HepG2 (cell line): ENCODE results near the gene PNKD. TPM values are rescaled to one million over a fixed set of nuclear protein-coding genes. Genes with fewer than 3 reads are reported as not detected.

Experiments used
- ATAC-seq: fragments of 200-7000 bp; cut with Tn5 transposase; 3 replicates; pipeline ENCODE4 v1.9.1; 2020; ENCODE audit warnings: mild to moderate bottlenecking, moderate library complexity
- BruUV-seq: library from RNA; stranded (reverse); fragments of 400-500 nt; replicated peaks from 2 replicates; lab custom pipeline; 2021; lab: Mats Ljungman, UMichigan
- CTCF ChIA-PET: fragments of 300-600 bp; formaldehyde crosslinking; extraction: SDS; loops from one replicate; lab custom pipeline; 2021; ENCODE audit warnings: low total read pairs, inconsistent platforms, low intra/inter-chr PET ratio; lab: Yijun Ruan, JAX
- POLR2A ChIA-PET: fragments of 350-600 bp; sonication (Branson Sonifier 250); formaldehyde crosslinking; loops from one replicate; lab custom pipeline; 2020; ENCODE audit warnings: antibody characterized with exemption, inconsistent platforms; lab: Yijun Ruan, JAX
- DNase-seq: peaks from one replicate; pipeline ENCODE4 v3.0.0-alpha.2; 2015; ENCODE audit warnings: low spot score
- FAIRE-seq: peaks from 3 replicates; lab custom pipeline; 2011; peaks lifted over from hg19 to GRCh38; lab: Jason Lieb, UNC
- H2AFZ ChIP-seq: one replicate; pipeline ENCODE4 v1.6.1; 2011; ENCODE audit warnings: low read length, inconsistent platforms
- H3K27ac ChIP-seq: fragments of 300-600 bp; 3 replicates; pipeline ENCODE4 v1.8.0; 2011; ENCODE audit warnings: mixed run types, mild to moderate bottlenecking, mixed read lengths, low read length, inconsistent platforms; ENCODE audit not compliant: insufficient read depth; ENCODE audit errors: extremely low read length
- H3K27me3 ChIP-seq, 2 experiments: fragments of 200-600 bp in 1 of 2; 2 replicates in 1 of 2; 3 replicates in 1 of 2; pipeline versions ENCODE4 v1.6.0 to v1.8.0; 2011; ENCODE audit warnings: low read length in 2 of 2, mild to moderate bottlenecking in 2 of 2, moderate library complexity in 2 of 2, inconsistent platforms in 1 of 2; ENCODE audit not compliant: insufficient read depth in 2 of 2, control insufficient read depth in 1 of 2
- H3K36me3 ChIP-seq, 2 experiments: fragments of 200-600 bp in 1 of 2; replicated peaks in 1 of 2; 2 replicates in 1 of 2; 3 replicates in 1 of 2; pipeline versions ENCODE4 v1.5.1 to v1.8.0; 2011; ENCODE audit warnings: low read length in 2 of 2, inconsistent platforms in 1 of 2; ENCODE audit not compliant: insufficient read depth in 2 of 2, control insufficient read depth in 1 of 2
- H3K4me1 ChIP-seq: 2 replicates; pipeline ENCODE4 v1.5.1; 2012; ENCODE audit warnings: low read length, inconsistent platforms; ENCODE audit not compliant: insufficient read depth
- H3K4me2 ChIP-seq: 2 replicates; pipeline ENCODE4 v1.6.0; 2011; ENCODE audit warnings: low read depth, low read length, inconsistent platforms
- H3K4me3 ChIP-seq, 3 experiments: fragments of 200-600 bp in 1 of 3; sonication (generic), shearing (Covaris generic) in 1 of 3; replicated peaks in 1 of 3; 2 replicates each; pipeline ENCODE4 v1.5.1; 2011 to 2016; ENCODE audit warnings: low read length in 3 of 3, inconsistent platforms in 2 of 3, low read depth in 2 of 3, mild to moderate bottlenecking in 2 of 3, control low read depth in 1 of 3, mixed read lengths in 1 of 3; ENCODE audit not compliant: insufficient read depth in 1 of 3
- H3K79me2 ChIP-seq: one replicate; pipeline ENCODE4 v1.6.1; 2011; ENCODE audit warnings: low read length, inconsistent platforms; ENCODE audit not compliant: insufficient read depth
- H3K9ac ChIP-seq: 2 replicates; pipeline ENCODE4 v1.6.0; 2011; ENCODE audit warnings: mild to moderate bottlenecking, low read depth, low read length, inconsistent platforms; ENCODE audit not compliant: insufficient read depth
- H3K9me3 ChIP-seq: 2 replicates; pipeline ENCODE4 v1.5.1; 2012; ENCODE audit warnings: mild to moderate bottlenecking, low read length
- H4K20me1 ChIP-seq: 2 replicates; pipeline ENCODE4 v1.6.0; 2011; ENCODE audit warnings: inconsistent platforms, mild to moderate bottlenecking, low read length, moderate library complexity; ENCODE audit not compliant: insufficient read depth
- CREB1 ChIP-seq, 2 experiments: fragments of 450-650 bp in 1 of 2; IDR thresholded peaks; 2 replicates each; pipeline ENCODE4 v1.6.1; 2016 to 2017; ENCODE audit warnings: control low read depth in 1 of 2, mild to moderate bottlenecking in 1 of 2, missing compliant biosample characterization in 1 of 2, missing genetic modification characterization in 1 of 2
- FOXK1 ChIP-seq: sonication (generic); formaldehyde crosslinking; IDR thresholded peaks from 2 replicates; pipeline ENCODE4 v1.4.0; 2020; ENCODE audit warnings: low read depth, missing genetic modification reagents, borderline replicate concordance
- IKZF1 ChIP-seq: fragments of 450-650 bp; IDR thresholded peaks from 2 replicates; pipeline ENCODE4 v1.7.1; 2016
- JUNB ChIP-seq: sonication (generic); formaldehyde crosslinking; IDR thresholded peaks from 2 replicates; pipeline ENCODE4 v1.8.0; 2022; ENCODE audit warnings: missing genetic modification reagents, mild to moderate bottlenecking, borderline replicate concordance
- MEF2D ChIP-seq: sonication (generic); formaldehyde crosslinking; IDR thresholded peaks from 2 replicates; pipeline ENCODE4 v1.5.1; 2020; ENCODE audit warnings: mild to moderate bottlenecking, missing genetic modification reagents
- MTA1 ChIP-seq: sonication (generic); formaldehyde crosslinking; IDR thresholded peaks from 2 replicates; pipeline ENCODE4 v1.4.0; 2020; ENCODE audit warnings: missing genetic modification reagents, mild to moderate bottlenecking, borderline replicate concordance
- MTF1 ChIP-seq: sonication (generic); formaldehyde crosslinking; IDR thresholded peaks from 2 replicates; pipeline ENCODE4 v1.5.0; 2020; ENCODE audit warnings: missing genetic modification reagents
- MYC ChIP-seq: sonication (generic); formaldehyde crosslinking; IDR thresholded peaks from 2 replicates; pipeline ENCODE4 v1.9.0; 2021; ENCODE audit warnings: missing genetic modification reagents, borderline replicate concordance
- RXRA ChIP-seq: sonication (generic); formaldehyde crosslinking; IDR thresholded peaks from 2 replicates; pipeline ENCODE4 v1.5.1; 2020; ENCODE audit warnings: missing genetic modification reagents
- ZNF510 ChIP-seq: sonication (generic); formaldehyde crosslinking; IDR thresholded peaks from 2 replicates; pipeline ENCODE4 v1.4.0; 2020; ENCODE audit warnings: low read depth, mild to moderate bottlenecking, missing genetic modification reagents
- ZSCAN12 ChIP-seq: sonication (generic); formaldehyde crosslinking; IDR thresholded peaks from 2 replicates; pipeline ENCODE4 v1.9.0; 2021; ENCODE audit warnings: mild to moderate bottlenecking, missing genetic modification reagents
- WGBS: methylation state at CpG from one replicate; pipeline ENCODE4 v1.1.6; 2017; ENCODE audit warnings: low lambda C conversion rate; 5-methylcytosine and 5-hydroxymethylcytosine counted together
- in situ Hi-C: cut with HindIII; loops from 2 replicates; pipeline ENCODE4 v1.10.0; 2017; ENCODE audit warnings: low pct_unique_long_range_greater_than_20kb; ENCODE audit not compliant: extremely low pct_ligation_motif_present
- intact Hi-C: fragments of 100-400 bp; cut with micrococcal nuclease; formaldehyde crosslinking; loops from one replicate; pipeline ENCODE4 v1.10.0; 2022; ENCODE audit not compliant: unreplicated experiment
- polyA plus RNA-seq, 8 experiments: library from polyadenylated mRNA; depleted of rRNA in 3 of 8; stranded (reverse) in 7 of 8; unstranded in 1 of 8; fragments of >200 nt; fragmentation: Illumina TruSeq in 4 of 8; extraction: Trizol in 4 of 8; gene quantifications; 2 replicates each; pipeline versions ENCODE4 v1.2.1 to v1.2.3, GENCODE V29; 2011 to 2016; ENCODE audit warnings: low read depth in 4 of 8, missing spikeins in 1 of 8, mixed read lengths in 1 of 8; ENCODE audit not compliant: insufficient read depth in 1 of 8
- total RNA-seq, 5 experiments: library from RNA; depleted of rRNA; stranded (reverse); fragments of >200 nt; fragmentation: Illumina TruSeq; extraction: Trizol; gene quantifications; 2 replicates each; pipeline ENCODE4 v1.2.3, GENCODE V29; 2016; ENCODE audit warnings: low read depth in 1 of 5
- TF ChIP-seq, protein P1 (sequence below): IDR thresholded peaks from 2 replicates; pipeline ENCODE4 v1.6.1; 2012; ENCODE audit warnings: low read length, improper control_type of control experiment
- TF ChIP-seq, protein P2 (sequence below): sonication (generic); formaldehyde crosslinking; conservative IDR thresholded peaks from 2 replicates; pipeline ENCODE4 v1.4.0; 2020; ENCODE audit warnings: mild to moderate bottlenecking, missing genetic modification reagents, moderate library complexity
- TF ChIP-seq, protein P3 (sequence below): sonication (generic); formaldehyde crosslinking; IDR thresholded peaks from 2 replicates; pipeline ENCODE4 v1.8.1; 2023; ENCODE audit warnings: missing genetic modification reagents, mild to moderate bottlenecking, borderline replicate concordance
- TF ChIP-seq, protein P4 (sequence below): sonication (generic); formaldehyde crosslinking; IDR thresholded peaks from 2 replicates; pipeline ENCODE4 v1.5.1; 2020; ENCODE audit warnings: missing genetic modification reagents, mild to moderate bottlenecking, borderline replicate concordance

PNKD gene
- total and polyA plus RNA-seq, 2 of the 13 experiments (the other 11 are each of a cell fraction or from before 2014, with no cell fraction given) = 55.9 to 80.4 TPM

DNA sequence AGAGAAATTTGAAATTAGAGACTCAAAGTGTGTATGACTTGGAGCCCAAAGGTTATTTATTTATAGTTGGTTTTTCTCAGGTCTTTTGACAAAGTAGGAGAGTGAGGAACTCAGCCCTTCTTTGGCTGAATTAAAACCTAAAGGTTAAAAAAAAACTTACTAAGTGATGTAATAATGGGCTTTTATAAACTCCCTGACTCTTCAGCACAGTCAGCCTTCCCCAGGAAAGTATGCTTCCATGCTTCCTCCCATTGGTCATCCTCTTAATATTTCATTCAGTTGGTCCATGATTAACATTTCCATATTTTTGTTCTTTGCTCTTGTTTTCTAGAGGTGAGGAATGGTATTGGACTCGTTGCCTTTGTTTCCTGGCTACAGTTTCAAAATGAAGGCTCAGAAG lies 46.1 kb upstream of the PNKD start (continued):
- TF ChIP-seq, protein P1, sequence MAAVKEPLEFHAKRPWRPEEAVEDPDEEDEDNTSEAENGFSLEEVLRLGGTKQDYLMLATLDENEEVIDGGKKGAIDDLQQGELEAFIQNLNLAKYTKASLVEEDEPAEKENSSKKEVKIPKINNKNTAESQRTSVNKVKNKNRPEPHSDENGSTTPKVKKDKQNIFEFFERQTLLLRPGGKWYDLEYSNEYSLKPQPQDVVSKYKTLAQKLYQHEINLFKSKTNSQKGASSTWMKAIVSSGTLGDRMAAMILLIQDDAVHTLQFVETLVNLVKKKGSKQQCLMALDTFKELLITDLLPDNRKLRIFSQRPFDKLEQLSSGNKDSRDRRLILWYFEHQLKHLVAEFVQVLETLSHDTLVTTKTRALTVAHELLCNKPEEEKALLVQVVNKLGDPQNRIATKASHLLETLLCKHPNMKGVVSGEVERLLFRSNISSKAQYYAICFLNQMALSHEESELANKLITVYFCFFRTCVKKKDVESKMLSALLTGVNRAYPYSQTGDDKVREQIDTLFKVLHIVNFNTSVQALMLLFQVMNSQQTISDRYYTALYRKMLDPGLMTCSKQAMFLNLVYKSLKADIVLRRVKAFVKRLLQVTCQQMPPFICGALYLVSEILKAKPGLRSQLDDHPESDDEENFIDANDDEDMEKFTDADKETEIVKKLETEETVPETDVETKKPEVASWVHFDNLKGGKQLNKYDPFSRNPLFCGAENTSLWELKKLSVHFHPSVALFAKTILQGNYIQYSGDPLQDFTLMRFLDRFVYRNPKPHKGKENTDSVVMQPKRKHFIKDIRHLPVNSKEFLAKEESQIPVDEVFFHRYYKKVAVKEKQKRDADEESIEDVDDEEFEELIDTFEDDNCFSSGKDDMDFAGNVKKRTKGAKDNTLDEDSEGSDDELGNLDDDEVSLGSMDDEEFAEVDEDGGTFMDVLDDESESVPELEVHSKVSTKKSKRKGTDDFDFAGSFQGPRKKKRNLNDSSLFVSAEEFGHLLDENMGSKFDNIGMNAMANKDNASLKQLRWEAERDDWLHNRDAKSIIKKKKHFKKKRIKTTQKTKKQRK = no peak
- TF ChIP-seq ZNF510 (CRISPR knock-in tag) = no peak
- TF ChIP-seq, protein P2, sequence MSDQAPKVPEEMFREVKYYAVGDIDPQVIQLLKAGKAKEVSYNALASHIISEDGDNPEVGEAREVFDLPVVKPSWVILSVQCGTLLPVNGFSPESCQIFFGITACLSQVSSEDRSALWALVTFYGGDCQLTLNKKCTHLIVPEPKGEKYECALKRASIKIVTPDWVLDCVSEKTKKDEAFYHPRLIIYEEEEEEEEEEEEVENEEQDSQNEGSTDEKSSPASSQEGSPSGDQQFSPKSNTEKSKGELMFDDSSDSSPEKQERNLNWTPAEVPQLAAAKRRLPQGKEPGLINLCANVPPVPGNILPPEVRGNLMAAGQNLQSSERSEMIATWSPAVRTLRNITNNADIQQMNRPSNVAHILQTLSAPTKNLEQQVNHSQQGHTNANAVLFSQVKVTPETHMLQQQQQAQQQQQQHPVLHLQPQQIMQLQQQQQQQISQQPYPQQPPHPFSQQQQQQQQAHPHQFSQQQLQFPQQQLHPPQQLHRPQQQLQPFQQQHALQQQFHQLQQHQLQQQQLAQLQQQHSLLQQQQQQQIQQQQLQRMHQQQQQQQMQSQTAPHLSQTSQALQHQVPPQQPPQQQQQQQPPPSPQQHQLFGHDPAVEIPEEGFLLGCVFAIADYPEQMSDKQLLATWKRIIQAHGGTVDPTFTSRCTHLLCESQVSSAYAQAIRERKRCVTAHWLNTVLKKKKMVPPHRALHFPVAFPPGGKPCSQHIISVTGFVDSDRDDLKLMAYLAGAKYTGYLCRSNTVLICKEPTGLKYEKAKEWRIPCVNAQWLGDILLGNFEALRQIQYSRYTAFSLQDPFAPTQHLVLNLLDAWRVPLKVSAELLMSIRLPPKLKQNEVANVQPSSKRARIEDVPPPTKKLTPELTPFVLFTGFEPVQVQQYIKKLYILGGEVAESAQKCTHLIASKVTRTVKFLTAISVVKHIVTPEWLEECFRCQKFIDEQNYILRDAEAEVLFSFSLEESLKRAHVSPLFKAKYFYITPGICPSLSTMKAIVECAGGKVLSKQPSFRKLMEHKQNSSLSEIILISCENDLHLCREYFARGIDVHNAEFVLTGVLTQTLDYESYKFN = no peak

DNA sequence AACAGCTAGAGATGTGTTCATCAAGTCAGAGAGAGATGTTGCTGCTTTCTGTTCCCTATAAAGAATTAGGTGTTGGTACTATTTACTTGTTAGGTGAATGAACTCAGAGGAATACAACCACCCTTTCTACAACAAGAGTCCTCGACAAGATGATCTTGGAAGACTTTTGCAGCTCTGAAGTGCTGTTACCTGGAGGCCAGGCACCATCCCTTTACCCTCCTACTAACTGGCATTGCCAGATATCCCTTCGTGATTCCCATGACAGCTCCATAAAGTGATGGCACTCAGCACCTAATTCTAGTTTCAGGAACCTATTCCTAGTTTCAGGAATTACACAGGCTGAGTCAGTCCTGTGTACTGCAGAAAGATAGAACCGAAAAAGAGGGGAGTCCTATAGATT lies 43.4 kb upstream of the PNKD start:
- H3K4me1 ChIP-seq = peaks cover 43% of the 10 kb centered on the region
- H3K4me3 ChIP-seq = no peak overlapping the region
- in situ Hi-C loops = no loop called here
- BruUV-seq = no TSS peak
- intact Hi-C loops = no loop called here
- H3K9me3 ChIP-seq = no peaks in the 10 kb centered on the region
- H2AFZ ChIP-seq = no peak overlapping the region
- no peak overlapping the region for H3K27ac ChIP-seq
- no peak for DNase-seq
- CTCF ChIA-PET = no interaction called here
- H3K27me3 ChIP-seq = no peaks in the 10 kb centered on the region
- no peaks in the 10 kb centered on the region for H4K20me1 ChIP-seq
- H3K79me2 ChIP-seq = peaks cover 33% of the 10 kb centered on the region
- POLR2A ChIA-PET = no interaction called here
- ATAC-seq = no peak
- H3K4me2 ChIP-seq = no peak overlapping the region
- no peak for FAIRE-seq
- no peak overlapping the region for H3K9ac ChIP-seq
- WGBS = 99% methylated on average over 3 of the region's 3 CpGs
- H3K36me3 ChIP-seq = peaks cover 16 to 87% of the 10 kb centered on the region in 2 experiments
- no peak for TF ChIP-seq RXRA (CRISPR knock-in tag)
- TF ChIP-seq JUNB (CRISPR knock-in tag) = no peak
- no peak for TF ChIP-seq MTF1 (CRISPR knock-in tag)
- no peak for TF ChIP-seq CREB1 (IDR thresholded peaks at IDR 0.05)
- no peak for TF ChIP-seq CREB1 (CRISPR knock-in tag; IDR thresholded peaks at IDR 0.05)
- no peak for TF ChIP-seq ZSCAN12 (CRISPR knock-in tag)
- TF ChIP-seq FOXK1 = no peak
- TF ChIP-seq IKZF1 = no peak
- no peak for TF ChIP-seq MYC (CRISPR knock-in tag)
- no peak for TF ChIP-seq MTA1 (CRISPR knock-in tag)
- no peak for TF ChIP-seq MEF2D
- TF ChIP-seq, protein P3, sequence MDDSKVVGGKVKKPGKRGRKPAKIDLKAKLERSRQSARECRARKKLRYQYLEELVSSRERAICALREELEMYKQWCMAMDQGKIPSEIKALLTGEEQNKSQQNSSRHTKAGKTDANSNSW = no peak
- TF ChIP-seq, protein P4, sequence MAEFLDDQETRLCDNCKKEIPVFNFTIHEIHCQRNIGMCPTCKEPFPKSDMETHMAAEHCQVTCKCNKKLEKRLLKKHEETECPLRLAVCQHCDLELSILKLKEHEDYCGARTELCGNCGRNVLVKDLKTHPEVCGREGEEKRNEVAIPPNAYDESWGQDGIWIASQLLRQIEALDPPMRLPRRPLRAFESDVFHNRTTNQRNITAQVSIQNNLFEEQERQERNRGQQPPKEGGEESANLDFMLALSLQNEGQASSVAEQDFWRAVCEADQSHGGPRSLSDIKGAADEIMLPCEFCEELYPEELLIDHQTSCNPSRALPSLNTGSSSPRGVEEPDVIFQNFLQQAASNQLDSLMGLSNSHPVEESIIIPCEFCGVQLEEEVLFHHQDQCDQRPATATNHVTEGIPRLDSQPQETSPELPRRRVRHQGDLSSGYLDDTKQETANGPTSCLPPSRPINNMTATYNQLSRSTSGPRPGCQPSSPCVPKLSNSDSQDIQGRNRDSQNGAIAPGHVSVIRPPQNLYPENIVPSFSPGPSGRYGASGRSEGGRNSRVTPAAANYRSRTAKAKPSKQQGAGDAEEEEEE (CRISPR knock-in tag) = no peak
